ENCODE data around the gene GPR141.

DNA sequence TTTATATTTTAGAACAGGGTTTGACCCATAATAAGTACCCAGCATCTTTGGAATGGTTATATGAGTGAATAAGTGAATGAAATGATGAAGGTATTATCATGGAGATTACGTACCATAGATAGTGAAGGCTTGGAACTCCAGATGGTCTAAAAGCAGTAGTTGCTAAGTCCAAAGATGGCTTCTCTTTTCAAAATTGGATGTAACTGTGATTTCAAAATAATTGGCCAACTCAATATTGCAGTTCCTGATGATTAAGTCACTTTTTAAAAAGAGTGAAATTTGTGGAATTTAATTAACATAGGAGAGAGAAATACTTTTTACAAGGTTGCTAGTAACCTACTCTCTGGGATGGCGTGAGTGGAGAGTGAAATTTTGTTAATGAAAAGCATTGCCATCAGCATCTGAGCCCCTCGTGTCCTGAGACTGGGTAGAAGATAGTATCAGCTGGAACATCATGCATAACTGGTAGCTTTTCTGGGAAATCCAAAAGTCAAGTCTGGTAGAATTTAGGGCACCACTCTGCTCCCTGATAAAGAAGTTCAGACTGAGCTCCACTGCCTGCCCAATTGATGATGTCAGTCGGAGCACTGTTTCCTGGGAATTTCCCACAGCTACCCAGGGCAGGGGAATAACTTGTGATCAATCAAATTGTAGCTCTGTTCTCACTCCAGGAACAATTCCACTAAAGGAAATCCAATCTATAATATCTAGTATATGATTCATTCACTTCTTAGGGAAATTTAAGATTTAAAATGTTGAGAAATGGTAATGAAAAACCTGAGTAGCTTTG lies 3.2 kb downstream of the GPR141 start:
- TF ChIP-seq EZH2 (IDR thresholded peaks at IDR 0.05; ENCODE audit: low read length), result no peak
- TF ChIP-seq, protein P1, sequence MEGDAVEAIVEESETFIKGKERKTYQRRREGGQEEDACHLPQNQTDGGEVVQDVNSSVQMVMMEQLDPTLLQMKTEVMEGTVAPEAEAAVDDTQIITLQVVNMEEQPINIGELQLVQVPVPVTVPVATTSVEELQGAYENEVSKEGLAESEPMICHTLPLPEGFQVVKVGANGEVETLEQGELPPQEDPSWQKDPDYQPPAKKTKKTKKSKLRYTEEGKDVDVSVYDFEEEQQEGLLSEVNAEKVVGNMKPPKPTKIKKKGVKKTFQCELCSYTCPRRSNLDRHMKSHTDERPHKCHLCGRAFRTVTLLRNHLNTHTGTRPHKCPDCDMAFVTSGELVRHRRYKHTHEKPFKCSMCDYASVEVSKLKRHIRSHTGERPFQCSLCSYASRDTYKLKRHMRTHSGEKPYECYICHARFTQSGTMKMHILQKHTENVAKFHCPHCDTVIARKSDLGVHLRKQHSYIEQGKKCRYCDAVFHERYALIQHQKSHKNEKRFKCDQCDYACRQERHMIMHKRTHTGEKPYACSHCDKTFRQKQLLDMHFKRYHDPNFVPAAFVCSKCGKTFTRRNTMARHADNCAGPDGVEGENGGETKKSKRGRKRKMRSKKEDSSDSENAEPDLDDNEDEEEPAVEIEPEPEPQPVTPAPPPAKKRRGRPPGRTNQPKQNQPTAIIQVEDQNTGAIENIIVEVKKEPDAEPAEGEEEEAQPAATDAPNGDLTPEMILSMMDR (optimal IDR thresholded peaks at IDR 0.05 in 1 of 3, IDR thresholded peaks at IDR 0.05 in 1 of 3, conservative IDR thresholded peaks at IDR 0.05 in 1 of 3; ENCODE audit: extremely low read depth in 1 of 3, insufficient read depth in 2 of 3, low read length in 3 of 3), result no peak

Data from keratinocyte (primary cell).